Measurements from ENCODE around the gene FRAS1.

GRCh38 chr4:78293821-78294301 is 236.7 kb downstream of the FRAS1 start:
- TF ChIP-seq CTCF (IDR thresholded peaks at IDR 0.05) (no peak), POLR2A (IDR thresholded peaks at IDR 0.05) (no peak), POLR2AphosphoS5 (IDR thresholded peaks at IDR 0.05) (no peak)

Measured in breast epithelium (tissue), 3 donors.